GM23338 (cell line): Measurements from ENCODE around the gene REEP1. TPM values are rescaled to one million over a fixed set of nuclear protein-coding genes. Genes with fewer than 3 reads are reported as not detected.
A peak's percentile ranks its signal among the peaks of the same experiment; 100 is the strongest.

Experiments
- ATAC-seq: fragments of 200-7000 bp; cut with Tn5 transposase; 3 replicates; pipeline ENCODE4 v1.9.1; 2020
- DNase-seq: peaks from one replicate; pipeline ENCODE4 v3.0.0-alpha.2; 2015; ENCODE audit warnings: low spot score
- H2AFZ ChIP-seq: fragments of 200-600 bp; sonication (generic); 2 replicates; pipeline ENCODE4 v1.8.0; 2016; ENCODE audit warnings: antibody characterized with exemption, mild to moderate bottlenecking, moderate library complexity
- H3F3A ChIP-seq: fragments of 200-600 bp; sonication (generic); replicated peaks from 2 replicates; pipeline ENCODE4 v1.8.0; 2017; ENCODE audit warnings: antibody characterized with exemption, mixed run types, low read depth
- H3K27ac ChIP-seq: fragments of 200-600 bp; sonication (generic); 2 replicates; pipeline ENCODE4 v1.6.1; 2016; ENCODE audit warnings: low read depth
- H3K27me3 ChIP-seq: fragments of 200-600 bp; sonication (generic); 2 replicates; pipeline ENCODE4 v1.8.0; 2016; ENCODE audit warnings: mild to moderate bottlenecking, mixed run types, moderate library complexity; ENCODE audit not compliant: insufficient read depth
- H3K36me3 ChIP-seq: fragments of 200-600 bp; sonication (generic); 2 replicates; pipeline ENCODE4 v1.8.0; 2016; ENCODE audit warnings: mild to moderate bottlenecking; ENCODE audit not compliant: insufficient read depth
- H3K4me1 ChIP-seq: fragments of 200-600 bp; sonication (generic); 2 replicates; pipeline ENCODE4 v1.8.0; 2016; ENCODE audit warnings: mild to moderate bottlenecking, moderate library complexity; ENCODE audit not compliant: insufficient read depth
- H3K4me2 ChIP-seq: fragments of 200-600 bp; sonication (generic); 2 replicates; pipeline ENCODE4 v1.7.1; 2017; ENCODE audit warnings: mixed run types
- H3K4me3 ChIP-seq: fragments of 200-600 bp; sonication (generic); 2 replicates; pipeline ENCODE4 v1.6.1; 2016; ENCODE audit warnings: mixed run types
- H3K79me2 ChIP-seq: fragments of 200-600 bp; sonication (generic); replicated peaks from 2 replicates; pipeline ENCODE4 v1.8.0; 2017; ENCODE audit warnings: mild to moderate bottlenecking; ENCODE audit not compliant: insufficient read depth
- H3K9me2 ChIP-seq: fragments of 200-600 bp; sonication (generic); 2 replicates; pipeline ENCODE4 v1.8.0; 2017; ENCODE audit not compliant: insufficient read depth
- H4K20me1 ChIP-seq: fragments of 200-600 bp; sonication (generic); replicated peaks from 2 replicates; pipeline ENCODE4 v1.8.0; 2017; ENCODE audit warnings: mild to moderate bottlenecking; ENCODE audit not compliant: insufficient read depth
- H3K27ac Mint-ChIP-seq: 2 replicates; pipeline ENCODE4 v1.8.0; 2020; ENCODE audit warnings: inconsistent platforms, mild to moderate bottlenecking, moderate library complexity, mixed read lengths
- H3K27me3 Mint-ChIP-seq: 3 replicates; pipeline ENCODE4 v1.8.0; 2022; ENCODE audit warnings: low read depth, mild to moderate bottlenecking, moderate library complexity, mixed read lengths, inconsistent platforms; ENCODE audit not compliant: insufficient read depth, poor library complexity
- H3K36me3 Mint-ChIP-seq: 3 replicates; pipeline ENCODE4 v1.8.0; 2021; ENCODE audit warnings: low read depth, mild to moderate bottlenecking, inconsistent platforms, moderate library complexity, mixed read lengths
- H3K4me1 Mint-ChIP-seq: 3 replicates; pipeline ENCODE4 v1.8.0; 2020; ENCODE audit warnings: mild to moderate bottlenecking, inconsistent platforms, mixed read lengths
- H3K4me3 Mint-ChIP-seq: 3 replicates; pipeline ENCODE4 v1.8.0; 2021; ENCODE audit warnings: moderate library complexity, mild to moderate bottlenecking, inconsistent platforms, mixed read lengths
- H3K9me3 Mint-ChIP-seq: 3 replicates; pipeline ENCODE4 v1.8.0; 2020; ENCODE audit warnings: moderate library complexity, mild to moderate bottlenecking, inconsistent platforms, mixed read lengths
- CREB1 ChIP-seq: fragments of 250-450 bp; sonication (Bioruptor Pico); IDR thresholded peaks from 2 replicates; pipeline ENCODE4 v1.5.0; 2020; ENCODE audit warnings: low read depth, mild to moderate bottlenecking, moderate library complexity
- CTCF ChIP-seq, 2 experiments: fragments of 200-600 bp in 1 of 2; sonication (generic) in 1 of 2; conservative IDR thresholded peaks; 2 replicates each; pipeline versions ENCODE4 v1.5.1 to v1.6.1; 2016 to 2017; ENCODE audit warnings: antibody characterized with exemption in 2 of 2, low read depth in 2 of 2, mild to moderate bottlenecking in 2 of 2, moderate library complexity in 1 of 2
- ETS1 ChIP-seq: IDR thresholded peaks from 2 replicates; pipeline ENCODE4 v1.6.1; 2016; ENCODE audit warnings: antibody characterized with exemption
- EZH2 ChIP-seq: fragments of 200-600 bp; sonication (generic); IDR thresholded peaks from one replicate; pipeline ENCODE4 v1.8.0; 2017; ENCODE audit warnings: antibody characterized with exemption, mild to moderate bottlenecking, low read depth; ENCODE audit not compliant: unreplicated experiment
- EZH2phosphoT487 ChIP-seq: fragments of 200-600 bp; sonication (generic); IDR thresholded peaks from one replicate; pipeline ENCODE4 v1.8.1; 2018; ENCODE audit warnings: antibody characterized with exemption; ENCODE audit not compliant: unreplicated experiment
- JUNB ChIP-seq: IDR thresholded peaks from one replicate; pipeline ENCODE4 v1.6.1; 2016; ENCODE audit warnings: antibody characterized with exemption; ENCODE audit not compliant: unreplicated experiment
- NANOG ChIP-seq: IDR thresholded peaks from 2 replicates; pipeline ENCODE4 v1.6.1; 2016; ENCODE audit warnings: antibody characterized with exemption, borderline replicate concordance
- POLR2AphosphoS5 ChIP-seq: IDR thresholded peaks from 2 replicates; pipeline ENCODE4 v1.6.1; 2016; ENCODE audit warnings: antibody characterized with exemption, low read depth
- REST ChIP-seq: IDR thresholded peaks from one replicate; pipeline ENCODE4 v1.6.1; 2018; ENCODE audit warnings: antibody characterized with exemption; ENCODE audit not compliant: unreplicated experiment
- STAT1 ChIP-seq: IDR thresholded peaks from one replicate; pipeline ENCODE4 v1.6.1; 2016; ENCODE audit warnings: antibody characterized with exemption; ENCODE audit not compliant: unreplicated experiment
- ZNF114 ChIP-seq: fragments of 250-450 bp; sonication (Bioruptor Pico); IDR thresholded peaks from 2 replicates; pipeline ENCODE4 v1.5.0; 2020; ENCODE audit warnings: mild to moderate bottlenecking, moderate library complexity
- ZNF331 ChIP-seq: fragments of 250-450 bp; sonication (Bioruptor Pico); IDR thresholded peaks from 2 replicates; pipeline ENCODE4 v1.5.0; 2020; ENCODE audit warnings: low read depth, mild to moderate bottlenecking, moderate library complexity
- ZNF462 ChIP-seq: fragments of 250-450 bp; sonication (Bioruptor Pico); IDR thresholded peaks from 2 replicates; pipeline ENCODE4 v1.5.0; 2020; ENCODE audit warnings: mild to moderate bottlenecking, moderate library complexity
- polyA plus RNA-seq: library from polyadenylated mRNA; unstranded; fragments of >200 nt; fragmentation: Nextera tagmentation; extraction: Ambion mirVana; gene quantifications from 2 replicates; pipeline ENCODE4 v1.2.1, GENCODE V29; 2016
- total RNA-seq: library from RNA; depleted of rRNA; stranded (reverse); fragments of >200 nt; shearing (Covaris generic); gene quantifications from 2 replicates; pipeline ENCODE4 v1.2.3, GENCODE V29; 2014

Gene REEP1
- total and polyA plus RNA-seq, 2 experiments from 2014 or later: 1.6 to 1.8 TPM

- H3K27me3 ChIP-seq: peaks cover 65% of the 10 kb centered on the region
- Mint-ChIP-seq H3K27me3 (peaks cover 51% of the 10 kb centered on the region), H3K9me3 (peaks cover 17% of the 10 kb centered on the region), H3K4me3 (0 out of 3 replicates have a peak overlapping the region, but pooled peaks have one; percentile 24), H3K4me1 (peaks cover 14% of the 10 kb centered on the region), H3K36me3 (no peaks in the 10 kb centered on the region; the same call in 1 of the 3 replicates), H3K27ac (no peak overlapping the region)
- no peak overlapping the region for H3K27ac ChIP-seq
- H4K20me1 ChIP-seq: no peaks in the 10 kb centered on the region
- peaks cover 5% of the 10 kb centered on the region for H3F3A ChIP-seq
- H2AFZ ChIP-seq: no peak overlapping the region
- no peaks in the 10 kb centered on the region for H3K9me2 ChIP-seq
- H3K79me2 ChIP-seq: no peaks in the 10 kb centered on the region
- no peak for ATAC-seq
- no peaks in the 10 kb centered on the region for H3K36me3 ChIP-seq
- DNase-seq: no peak
- no peak overlapping the region for H3K4me2 ChIP-seq
- H3K4me1 ChIP-seq: peaks cover 6% of the 10 kb centered on the region; the same call in 1 of the 2 replicates
- no peak overlapping the region; the same call in 1 of the 2 replicates for H3K4me3 ChIP-seq
- TF ChIP-seq EZH2 (no peak), ZNF114 (CRISPR knock-in tag) (no peak), CTCF (conservative IDR thresholded peaks at IDR 0.05; ENCODE audit: low read depth in 2 of 2) (no peak), JUNB (no peak), NANOG (no peak), POLR2AphosphoS5 (no peak), ZNF331 (CRISPR knock-in tag) (no peak), EZH2phosphoT487 (no peak), REST (no peak), CREB1 (CRISPR knock-in tag) (no peak), ETS1 (no peak), STAT1 (no peak), ZNF462 (no peak)
Measured at GRCh38 chr2:86338778-86339295, 1.4 kb upstream of the REEP1 start.
